ENCODE results near the gene ZCWPW1. TPM values are rescaled to one million over a fixed set of nuclear protein-coding genes. Genes with fewer than 3 reads are reported as not detected.
A peak's percentile ranks its signal among the peaks of the same experiment; 100 is the strongest.

Gene ZCWPW1
- total RNA-seq, 6 experiments from 2014 or later, result 0.86 to 5.7 (median 2.7) TPM

DNA sequence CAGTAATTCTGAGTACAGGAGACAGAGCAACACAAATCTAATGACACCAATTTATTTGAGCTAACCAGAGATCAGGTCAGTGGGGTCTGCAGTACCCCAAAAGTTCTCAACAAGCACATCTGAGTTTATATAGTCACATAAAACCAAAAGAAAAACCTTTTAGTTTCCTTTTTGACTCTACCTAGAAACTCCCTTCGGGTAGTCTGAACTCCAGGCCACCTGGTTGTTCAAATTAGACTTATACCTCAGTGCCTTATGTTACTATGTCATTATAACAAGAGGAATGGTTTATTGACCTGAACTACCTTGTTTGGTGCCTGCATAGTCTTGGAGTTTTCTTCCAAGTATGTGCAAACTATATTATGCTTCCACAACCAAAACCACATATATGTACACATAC lies 14.6 kb downstream of the ZCWPW1 start:
- Histone ChIP-seq H3K27ac (no peak overlapping the region), H3K27me3 (no peaks in the 10 kb centered on the region), H3K9me3 (no peaks in the 10 kb centered on the region), H3K4me1 (no peaks in the 10 kb centered on the region), H3K4me3 (no peak overlapping the region), H3K36me3 (no peaks in the 10 kb centered on the region)
- no peak for ATAC-seq
- DNase-seq, result no peak
- intact Hi-C loops (cut with DNase I), result no loop called here
- TF ChIP-seq, protein P1, sequence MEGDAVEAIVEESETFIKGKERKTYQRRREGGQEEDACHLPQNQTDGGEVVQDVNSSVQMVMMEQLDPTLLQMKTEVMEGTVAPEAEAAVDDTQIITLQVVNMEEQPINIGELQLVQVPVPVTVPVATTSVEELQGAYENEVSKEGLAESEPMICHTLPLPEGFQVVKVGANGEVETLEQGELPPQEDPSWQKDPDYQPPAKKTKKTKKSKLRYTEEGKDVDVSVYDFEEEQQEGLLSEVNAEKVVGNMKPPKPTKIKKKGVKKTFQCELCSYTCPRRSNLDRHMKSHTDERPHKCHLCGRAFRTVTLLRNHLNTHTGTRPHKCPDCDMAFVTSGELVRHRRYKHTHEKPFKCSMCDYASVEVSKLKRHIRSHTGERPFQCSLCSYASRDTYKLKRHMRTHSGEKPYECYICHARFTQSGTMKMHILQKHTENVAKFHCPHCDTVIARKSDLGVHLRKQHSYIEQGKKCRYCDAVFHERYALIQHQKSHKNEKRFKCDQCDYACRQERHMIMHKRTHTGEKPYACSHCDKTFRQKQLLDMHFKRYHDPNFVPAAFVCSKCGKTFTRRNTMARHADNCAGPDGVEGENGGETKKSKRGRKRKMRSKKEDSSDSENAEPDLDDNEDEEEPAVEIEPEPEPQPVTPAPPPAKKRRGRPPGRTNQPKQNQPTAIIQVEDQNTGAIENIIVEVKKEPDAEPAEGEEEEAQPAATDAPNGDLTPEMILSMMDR (IDR thresholded peaks at IDR 0.05), result no peak
- TF ChIP-seq POLR2A (IDR thresholded peaks at IDR 0.05), result no peak
- WGBS (ENCODE audit: insufficient coverage, low coverage, low lambda C conversion rate, missing lambda C conversion rate), result 88% methylated on average over 1 of the region's 1 CpG

DNA sequence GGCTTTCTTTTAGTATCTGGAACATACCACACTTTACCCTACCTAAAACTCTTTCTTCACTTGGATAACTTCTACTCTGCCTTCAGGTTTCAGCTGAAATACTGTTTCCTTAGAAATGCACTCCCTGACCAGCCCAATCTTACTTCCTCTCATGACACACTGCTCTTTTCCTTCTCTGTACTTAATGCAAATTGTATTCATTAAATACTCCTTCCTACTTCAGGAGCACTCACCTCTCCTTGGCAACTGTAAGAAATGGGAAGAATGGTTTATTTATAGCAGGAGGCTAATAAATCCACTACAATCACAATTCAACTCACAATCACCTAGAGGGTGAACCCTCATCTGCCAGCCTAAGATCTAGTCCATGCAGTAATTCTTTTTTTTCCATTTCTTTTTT lies 15.2 kb downstream of the ZCWPW1 start:
- ATAC-seq (no peak), DNase-seq (no peak)
- no peak overlapping the region for H3K4me3 ChIP-seq
- TF ChIP-seq, protein P1 (IDR thresholded peaks at IDR 0.05), result no peak
- no peak for TF ChIP-seq POLR2A (IDR thresholded peaks at IDR 0.05)
- intact Hi-C loops (cut with DNase I), result no loop called here
- H3K4me1 ChIP-seq, result no peaks in the 10 kb centered on the region
- no peaks in the 10 kb centered on the region for H3K27me3 ChIP-seq
- no peak overlapping the region for H3K27ac ChIP-seq
- no peaks in the 10 kb centered on the region for H3K9me3 ChIP-seq
- H3K36me3 ChIP-seq, result no peaks in the 10 kb centered on the region

DNA sequence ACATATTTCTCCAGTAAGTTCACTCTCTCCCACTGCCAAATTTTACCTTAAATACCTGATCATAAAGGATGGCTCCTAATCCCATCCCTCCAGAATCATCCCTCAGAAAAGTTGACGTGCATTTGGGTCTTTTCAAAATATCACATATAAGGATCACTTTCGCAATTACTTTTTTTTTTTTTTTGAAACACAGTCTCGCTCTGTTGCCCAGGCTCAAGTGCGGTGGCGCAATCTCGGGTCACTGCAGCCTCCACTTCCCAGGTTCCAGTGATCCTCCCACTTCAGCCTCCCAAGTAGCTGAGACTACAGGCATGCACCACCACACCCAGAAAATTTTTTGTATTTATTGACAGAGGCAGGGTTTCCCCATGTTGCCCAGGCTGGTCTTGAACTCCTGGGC lies 17.4 kb downstream of the ZCWPW1 start:
- 79% methylated on average over 6 of the region's 6 CpGs for WGBS (ENCODE audit: insufficient coverage, low coverage, low lambda C conversion rate, missing lambda C conversion rate)
- H3K27me3 ChIP-seq, result no peaks in the 10 kb centered on the region
- no peak overlapping the region for H3K4me3 ChIP-seq
- intact Hi-C loops (cut with DNase I), result no loop called here
- H3K4me1 ChIP-seq, result no peaks in the 10 kb centered on the region
- no peak for ATAC-seq
- no peak overlapping the region for H3K27ac ChIP-seq
- H3K36me3 ChIP-seq, result no peaks in the 10 kb centered on the region
- DNase-seq, result no peak
- no peak for TF ChIP-seq POLR2A (IDR thresholded peaks at IDR 0.05)
- TF ChIP-seq, protein P1 (IDR thresholded peaks at IDR 0.05), result no peak
- no peaks in the 10 kb centered on the region for H3K9me3 ChIP-seq

DNA sequence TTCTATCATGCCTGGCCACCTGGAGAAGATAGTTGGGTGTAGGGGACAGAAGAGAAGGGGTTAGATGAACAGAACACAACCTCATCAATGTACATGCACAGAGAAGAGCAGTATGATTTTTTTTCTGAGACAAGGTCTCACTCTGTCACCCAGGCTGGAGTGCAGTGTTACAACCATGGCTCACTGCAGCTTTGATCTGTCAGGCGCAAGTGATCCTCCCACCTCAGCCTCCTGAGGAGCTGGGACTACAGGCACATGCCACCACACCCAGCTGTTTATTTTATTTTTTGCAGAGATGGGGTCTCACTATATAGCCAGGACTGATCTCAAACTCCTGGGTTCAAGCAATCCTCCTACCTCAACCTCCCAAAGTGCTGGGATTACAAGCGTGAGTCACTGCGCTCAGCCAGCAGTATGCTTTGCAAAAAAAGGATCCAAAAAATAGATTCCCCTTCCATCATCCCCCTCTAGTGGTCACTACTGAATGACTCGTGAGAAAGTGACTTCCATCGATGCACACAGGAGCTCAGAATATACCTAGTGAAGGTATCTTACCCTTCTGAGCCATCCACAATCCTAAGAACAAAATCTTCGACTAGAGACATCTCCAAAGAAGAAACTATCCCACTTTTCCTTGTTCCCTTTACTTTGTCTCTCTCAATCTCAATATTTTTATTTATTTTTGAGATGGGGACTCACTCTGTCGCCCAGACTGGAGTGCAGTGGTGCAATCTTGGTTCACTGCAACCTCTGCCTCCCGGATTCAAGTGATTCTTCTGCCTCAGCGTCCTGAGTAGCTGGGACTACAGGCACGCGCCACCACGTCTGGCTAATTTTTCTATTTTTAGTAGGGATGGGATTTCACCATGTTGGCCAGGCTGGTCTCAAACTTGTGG lies 21.0 kb downstream of the ZCWPW1 start:
- no peak overlapping the region for H3K4me3 ChIP-seq
- TF ChIP-seq, protein P1 (IDR thresholded peaks at IDR 0.05), result peak; percentile 54 to 68 (median 64)
- TF ChIP-seq POLR2A (IDR thresholded peaks at IDR 0.05), result no peak
- intact Hi-C loops (cut with DNase I), result no loop called here
- ATAC-seq (peak; percentile 79 to 91 (median 82)), DNase-seq (no peak)
- H3K4me1 ChIP-seq, result no peaks in the 10 kb centered on the region
- H3K9me3 ChIP-seq, result no peaks in the 10 kb centered on the region
- no peak overlapping the region for H3K27ac ChIP-seq
- H3K36me3 ChIP-seq, result no peaks in the 10 kb centered on the region
- WGBS (ENCODE audit: insufficient coverage, low coverage, low lambda C conversion rate, missing lambda C conversion rate), result 45% methylated on average over 10 of the region's 12 CpGs
- H3K27me3 ChIP-seq, result no peaks in the 10 kb centered on the region
